ENCODE measurements around the gene COX7A1.

DNA sequence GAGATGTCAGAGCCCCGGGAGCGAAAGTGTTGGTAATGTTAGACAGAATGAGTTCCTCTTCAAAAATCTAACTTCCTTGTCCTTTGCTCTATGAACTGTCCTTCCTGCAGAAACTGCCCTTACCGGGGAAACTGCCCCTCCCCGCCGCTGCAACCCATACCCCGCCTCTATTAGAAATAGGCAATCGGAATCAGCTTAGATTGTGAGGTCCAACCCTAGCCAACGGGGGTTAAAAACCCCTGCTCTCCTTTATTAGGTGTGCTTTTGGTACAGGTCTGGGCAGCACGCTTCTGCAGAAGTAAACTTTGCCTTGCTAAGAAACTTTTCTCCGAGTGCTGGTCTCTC is 23.9 kb downstream of the COX7A1 start:
- TF ChIP-seq CTCF (IDR thresholded peaks at IDR 0.05) = no peak
- no peak for TF ChIP-seq POLR2A (IDR thresholded peaks at IDR 0.05)
- TF ChIP-seq POLR2AphosphoS5 (IDR thresholded peaks at IDR 0.05; ENCODE audit: insufficient read depth in 1 of 2, low read depth in 1 of 2) = no peak

Measured in vagina (tissue), 2 donors.